DMS 273 (cell line): ENCODE data around the gene SNRPA.
"Not testable (repeated sequence)": the region's sequence is repeated elsewhere in the genome, so short reads cannot be mapped to it uniquely, and the experiment has no call there.

Source experiments
- DNase-seq: peaks from one replicate; lab custom pipeline; 2025; ENCODE audit not compliant: unreplicated experiment; lab: John Stamatoyannopoulos, UW

The SNRPA gene

DNA sequence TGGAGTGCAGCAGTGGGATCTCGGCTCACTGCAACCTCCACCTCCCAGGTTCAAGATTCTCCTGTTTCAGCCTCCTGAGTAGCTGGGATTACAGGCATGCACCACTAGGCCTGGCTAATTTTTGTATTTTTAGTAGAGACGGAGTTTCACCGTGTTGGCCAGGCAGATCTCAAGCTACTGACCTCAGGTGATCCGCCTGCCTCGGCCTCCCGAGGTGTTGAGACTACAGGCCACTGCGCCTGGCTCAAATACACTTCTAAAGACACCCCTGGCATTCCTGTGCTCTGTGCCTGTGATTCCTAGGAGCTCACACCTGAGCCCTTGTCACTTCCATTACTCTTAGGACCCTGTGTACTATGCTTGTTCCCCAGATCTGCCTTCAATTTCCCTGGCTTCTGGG is 61.6 kb downstream of the SNRPA start:
- DNase-seq = not testable (repeated sequence)

DNA sequence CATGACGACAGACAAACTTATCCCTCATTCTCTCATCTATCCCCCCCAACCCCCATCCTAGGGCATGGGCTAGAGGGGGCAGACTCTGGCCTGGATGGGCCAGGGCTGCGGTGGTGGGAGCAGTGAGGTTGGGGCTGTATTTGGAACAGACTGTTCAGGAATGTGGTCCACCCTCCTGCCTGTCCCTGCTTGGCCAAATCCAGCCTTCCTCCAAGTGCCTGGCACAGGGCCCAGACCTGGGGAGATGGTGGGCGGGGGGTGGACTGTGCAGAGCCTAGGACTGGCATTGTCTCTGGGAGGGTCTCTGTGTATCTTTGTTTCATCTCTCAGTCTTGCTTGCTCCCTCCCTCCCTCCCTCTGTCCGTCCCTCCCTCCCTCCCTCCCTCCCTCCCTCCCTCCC is 62.2 kb downstream of the SNRPA start:
- DNase-seq = no peak
